G401 (cell line): ENCODE data around the gene MYOM3. TPM values are rescaled to one million over a fixed set of nuclear protein-coding genes. Genes with fewer than 3 reads are reported as not detected.

Source experiments
- DNase-seq: peaks from one replicate; pipeline ENCODE4 v3.0.0-alpha.2; 2015; ENCODE audit warnings: low spot score
- in situ Hi-C: cut with HindIII; loops from 2 replicates; pipeline ENCODE4 v1.10.0; 2016; ENCODE audit warnings: low sequenced_read_pairs, mixed read lengths
- total RNA-seq: library from RNA; depleted of rRNA; stranded (reverse); fragments of >200 nt; shearing (Covaris generic); gene quantifications from 2 replicates; pipeline ENCODE4 v1.2.3, GENCODE V29; 2014

MYOM3 gene
- total RNA-seq, 1 experiment from 2014 or later, result 0.54 TPM

DNA sequence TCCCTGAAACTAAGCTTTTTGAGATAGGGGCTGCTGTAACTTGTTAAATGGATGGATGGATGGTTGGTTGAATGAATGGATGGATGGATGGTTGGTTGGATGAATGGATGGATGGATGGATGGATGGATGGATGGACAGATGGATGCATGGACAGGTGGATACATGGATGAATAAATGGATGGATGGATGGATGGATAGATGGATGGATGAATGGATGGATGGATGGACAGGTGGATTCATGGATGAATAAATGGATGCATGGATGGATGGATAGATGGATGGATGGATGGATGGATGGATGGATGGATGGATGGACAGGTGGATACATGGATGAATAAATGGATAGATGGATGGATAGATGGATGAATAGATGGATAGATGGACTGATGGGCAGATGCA is 26.9 kb downstream of the MYOM3 start:
- DNase-seq, result no peak
- in situ Hi-C loops, result loop anchor here (10.0 kb wide), 1 partner anchor 120 kb away; no protein-coding TSS in a partner anchor

DNA sequence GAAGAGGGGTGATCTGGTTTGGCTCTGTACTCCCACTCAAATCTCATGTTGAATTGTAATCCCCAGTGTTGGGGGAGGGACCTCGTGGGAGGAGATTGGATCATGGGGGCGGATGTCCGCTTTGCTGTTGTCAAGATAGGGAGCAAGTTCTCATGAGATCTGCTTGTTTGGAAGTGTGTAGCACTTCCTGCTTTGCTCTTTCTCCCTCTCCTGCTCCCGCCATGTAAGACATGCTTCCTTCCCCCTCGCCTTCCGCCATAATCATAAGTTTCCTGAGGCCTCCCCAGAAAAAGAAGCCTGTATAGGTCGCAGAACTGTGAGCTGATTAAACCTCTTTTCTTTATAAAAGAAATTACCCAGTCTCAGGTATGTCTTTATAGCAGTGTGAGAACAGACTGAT is 27.9 kb downstream of the MYOM3 start:
- in situ Hi-C loops, result loop anchor here (10.0 kb wide), 1 partner anchor 119 kb away; no protein-coding TSS in a partner anchor

DNA sequence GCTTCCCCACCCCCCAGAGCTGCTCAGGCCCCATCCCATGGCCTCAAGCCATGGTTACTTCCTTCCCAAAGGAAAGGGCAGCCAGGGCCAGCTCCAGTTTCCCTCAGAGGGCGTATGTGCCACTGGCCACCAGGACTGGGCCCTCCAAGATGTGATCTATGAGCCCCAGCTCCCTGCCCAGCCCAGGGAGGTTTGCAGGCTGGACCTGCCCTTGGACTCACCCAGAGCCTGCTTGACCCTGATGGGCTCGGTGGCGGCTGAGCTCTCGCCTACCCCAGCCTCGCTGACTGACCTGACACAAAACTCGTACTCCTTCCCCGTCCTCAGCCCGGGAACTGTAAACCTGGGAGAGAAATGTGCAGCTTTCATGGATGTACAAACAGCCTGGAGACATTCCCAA is 29.6 kb downstream of the MYOM3 start:
- no peak for DNase-seq
- in situ Hi-C loops, result loop anchor here (10.0 kb wide), 1 partner anchor 118 kb away; no protein-coding TSS in a partner anchor

More for the DNA sequence above, 27.9 kb downstream of the MYOM3 start:
- no peak for DNase-seq

DNA sequence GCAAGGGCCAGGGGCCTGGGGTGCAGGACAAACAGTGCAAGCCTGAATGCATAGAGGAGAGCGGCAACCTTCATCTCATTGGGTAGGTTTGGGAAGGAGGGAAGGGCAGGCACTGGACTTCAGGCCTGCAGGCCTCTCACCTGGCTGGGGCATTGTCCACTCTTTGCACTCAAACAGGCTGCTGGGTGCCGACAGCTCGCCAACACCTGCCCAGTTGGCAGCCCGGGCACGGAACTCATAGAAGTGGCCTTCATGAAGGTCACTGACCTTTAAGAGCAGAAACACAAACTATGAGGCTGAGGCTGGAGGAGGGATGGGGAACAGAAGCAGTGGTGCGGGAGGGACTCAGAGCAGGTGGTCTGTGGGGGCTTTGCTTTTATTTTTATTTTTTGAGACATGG is 30.7 kb downstream of the MYOM3 start:
- in situ Hi-C loops, result loop anchor here (10.0 kb wide), 1 partner anchor 116 kb away; no protein-coding TSS in a partner anchor
- no peak for DNase-seq

DNA sequence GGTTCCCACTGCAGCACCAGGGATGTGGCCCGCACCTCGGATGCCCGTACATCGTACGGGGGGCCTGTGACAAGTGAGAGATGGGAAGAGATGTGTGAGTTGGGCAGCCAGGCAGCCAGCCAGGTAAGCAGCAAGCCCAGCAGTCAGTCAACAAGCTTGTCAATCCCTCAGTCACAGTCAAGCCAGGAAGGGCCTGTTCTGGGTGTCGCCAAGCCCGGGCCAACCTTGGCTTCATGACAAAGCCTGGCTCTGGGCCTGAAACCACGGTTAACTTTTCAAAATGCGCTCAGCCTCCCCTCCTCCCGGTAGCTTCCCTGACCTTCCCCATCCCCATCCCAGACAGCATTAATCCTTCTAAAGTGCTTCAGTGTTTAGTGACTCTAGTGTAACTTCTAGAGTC is 31.8 kb downstream of the MYOM3 start:
- no peak for DNase-seq
- in situ Hi-C loops, result loop anchor here (10.0 kb wide), 1 partner anchor 115 kb away; no protein-coding TSS in a partner anchor

DNA sequence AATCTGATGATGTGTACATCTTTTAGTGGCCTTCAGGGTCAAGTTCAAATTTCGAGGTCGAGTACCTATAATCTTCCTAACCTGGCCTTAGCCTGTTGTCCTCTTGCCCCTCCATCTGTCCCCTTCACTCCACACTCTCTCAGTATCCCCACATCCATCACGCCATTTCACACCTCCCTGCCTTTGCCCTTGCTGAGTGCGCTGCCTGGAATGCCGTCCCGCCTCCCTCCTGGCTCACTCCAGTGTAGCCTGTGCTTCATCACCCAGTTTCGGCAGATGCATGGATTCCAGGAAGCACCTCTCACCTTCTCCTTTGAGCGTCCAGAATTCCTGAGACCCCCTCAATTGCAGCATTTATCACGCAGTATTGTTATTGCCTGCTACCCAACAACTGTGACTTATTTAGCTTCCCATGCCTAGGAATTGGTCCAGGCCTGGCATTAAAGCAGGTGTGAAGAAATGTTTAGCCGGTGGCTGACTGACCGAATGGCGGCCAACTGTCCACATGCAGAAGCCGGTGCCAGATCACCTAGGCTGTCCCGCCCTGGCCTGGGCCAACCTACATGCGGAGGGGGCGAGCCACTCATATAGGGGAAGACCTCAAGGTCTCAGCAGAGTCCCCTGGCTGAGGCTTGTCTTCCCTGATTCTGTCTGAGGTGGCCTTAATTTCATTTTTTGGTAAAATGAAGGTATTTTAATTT is 34.5 kb downstream of the MYOM3 start:
- in situ Hi-C loops, result no loop called here
- DNase-seq, result peak; percentile 27

DNA sequence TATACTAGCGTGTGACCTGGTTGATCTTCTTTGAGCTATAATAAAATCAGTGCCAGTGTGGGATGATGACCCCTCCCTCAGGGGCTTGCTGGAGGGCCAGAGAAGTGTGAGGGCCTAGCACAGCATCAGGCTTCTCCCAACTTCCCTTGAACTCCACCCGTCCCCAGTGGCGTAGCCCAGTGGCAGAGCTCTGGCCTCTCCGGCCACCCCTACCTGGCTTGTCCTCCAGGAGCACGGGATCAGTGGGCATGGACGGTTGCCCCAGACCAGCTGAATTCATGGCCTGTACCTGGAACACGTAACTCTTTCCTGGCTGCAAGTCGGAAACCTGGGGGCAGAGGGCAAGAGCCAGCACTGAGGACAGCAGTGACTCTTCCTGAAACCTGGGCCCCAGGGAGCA is 36.0 kb downstream of the MYOM3 start:
- in situ Hi-C loops, result no loop called here
- no peak for DNase-seq

DNA sequence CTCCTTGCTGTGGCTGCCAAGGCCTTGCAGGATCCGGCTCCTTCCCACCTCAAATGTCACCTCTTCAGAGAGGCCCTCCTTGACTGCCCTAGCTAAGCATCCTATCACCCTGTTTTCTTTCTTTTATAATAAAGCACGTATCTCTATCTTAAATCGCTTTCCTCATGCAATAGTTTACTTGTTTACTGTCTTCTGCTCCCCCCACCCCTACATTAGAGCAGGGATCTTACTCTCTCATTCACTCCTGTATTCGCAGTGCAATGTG is 36.4 kb downstream of the MYOM3 start:
- no peak for DNase-seq
- in situ Hi-C loops, result no loop called here

DNA sequence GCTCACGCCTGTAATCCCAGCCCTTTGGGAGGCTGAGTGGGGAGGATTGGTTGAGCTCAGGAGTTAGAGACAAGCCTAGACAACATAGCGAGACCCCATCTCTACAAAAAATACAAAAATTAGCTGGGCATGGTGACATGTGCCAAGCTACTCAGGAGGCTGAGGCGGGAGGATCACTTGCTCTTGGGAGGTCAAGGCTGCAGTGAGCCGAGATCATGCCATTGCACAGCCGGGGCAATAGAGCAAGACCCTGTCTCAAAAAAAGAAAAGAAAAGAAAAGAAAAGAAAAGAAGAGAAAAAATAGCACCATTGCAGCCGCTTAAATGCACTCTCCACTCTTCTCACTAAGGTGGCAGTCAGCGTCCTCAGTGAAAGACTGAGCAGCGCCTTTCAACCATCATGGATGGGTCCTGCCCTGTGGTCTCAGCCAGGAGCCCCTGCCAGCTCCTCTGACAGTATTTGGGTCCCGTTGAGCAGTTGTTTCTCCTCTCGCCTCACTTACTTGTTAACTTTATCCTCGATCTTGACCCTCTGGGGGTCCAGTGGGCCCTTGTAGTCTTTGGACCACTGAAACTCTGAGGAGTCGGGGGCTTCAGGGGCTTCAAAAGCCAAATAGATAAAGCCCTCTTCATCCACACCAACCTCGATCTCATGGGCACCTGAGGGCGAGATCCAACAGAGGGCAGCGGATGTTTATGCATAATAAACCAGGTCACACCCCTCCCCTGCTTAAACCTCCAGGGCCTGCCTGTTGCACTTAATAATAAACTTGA is 36.9 kb downstream of the MYOM3 start:
- DNase-seq, result no peak
- in situ Hi-C loops, result no loop called here

DNA sequence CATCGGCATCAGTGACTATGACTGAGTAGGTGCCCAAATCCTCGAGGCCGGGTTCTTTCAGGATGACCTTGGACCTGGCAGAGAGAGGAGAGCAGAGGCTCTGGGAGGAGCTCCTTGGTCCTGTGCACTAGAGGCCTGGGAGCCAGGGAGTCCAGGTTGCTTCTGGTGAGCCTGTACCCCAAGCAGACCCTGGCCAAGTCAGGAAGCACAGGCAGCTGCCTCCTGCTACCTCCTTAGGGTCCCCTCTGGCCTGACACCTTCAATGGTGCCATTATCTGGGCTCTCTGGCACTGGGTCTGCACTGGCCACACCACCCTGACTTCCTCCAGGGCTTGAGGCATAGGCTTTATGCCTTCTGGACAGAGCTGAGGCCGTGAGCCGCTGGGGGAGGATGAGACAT is 37.7 kb downstream of the MYOM3 start:
- in situ Hi-C loops, result no loop called here
- DNase-seq, result no peak

DNA sequence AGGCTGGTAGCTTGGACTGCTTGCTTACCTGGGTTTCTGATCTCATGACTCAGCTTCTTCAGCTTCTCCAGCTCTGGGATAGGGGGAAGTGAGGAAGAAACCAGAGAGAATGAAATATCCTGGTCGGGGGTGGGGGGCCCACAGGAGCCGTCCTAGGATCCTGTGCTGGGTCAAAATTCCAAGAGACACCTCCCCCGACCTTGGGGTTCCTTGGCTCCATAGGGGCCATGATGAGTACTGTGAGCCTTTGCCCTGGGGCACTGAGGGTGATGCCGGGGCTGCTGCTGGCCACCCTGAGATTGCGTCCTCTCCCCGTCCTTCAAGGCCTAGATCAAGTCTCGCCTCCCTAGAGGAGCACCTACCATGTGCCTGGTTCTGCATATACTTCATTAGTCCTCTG is 40.0 kb downstream of the MYOM3 start:
- no peak for DNase-seq
- in situ Hi-C loops, result no loop called here

DNA sequence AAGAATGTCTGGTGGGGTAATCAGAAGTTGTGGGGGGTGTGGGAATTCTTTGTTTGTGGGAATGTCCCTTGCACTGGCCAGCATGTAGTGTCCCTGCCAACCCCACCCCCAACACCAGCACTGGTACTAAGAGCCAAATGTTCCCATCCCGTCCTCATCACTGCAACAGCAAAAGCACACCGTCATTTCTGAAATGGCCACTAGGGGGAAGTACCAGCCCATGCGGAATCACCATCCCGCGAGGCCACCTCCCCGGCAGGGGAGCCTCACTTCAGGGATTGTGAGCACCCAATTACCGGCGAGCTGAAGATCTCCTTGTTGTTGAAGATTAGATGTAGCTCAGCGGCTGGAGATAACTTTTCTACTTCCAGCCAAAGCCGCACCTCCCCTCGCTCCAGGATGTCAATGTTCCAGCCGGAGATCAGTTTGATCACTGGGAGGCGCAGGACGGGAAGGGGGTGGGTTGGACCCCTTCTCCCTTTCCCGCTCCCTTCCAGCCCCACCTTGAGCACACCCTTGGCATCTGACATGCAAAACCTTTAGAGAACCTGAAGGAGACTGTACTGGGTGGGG is 41.0 kb downstream of the MYOM3 start:
- in situ Hi-C loops, result no loop called here

DNA sequence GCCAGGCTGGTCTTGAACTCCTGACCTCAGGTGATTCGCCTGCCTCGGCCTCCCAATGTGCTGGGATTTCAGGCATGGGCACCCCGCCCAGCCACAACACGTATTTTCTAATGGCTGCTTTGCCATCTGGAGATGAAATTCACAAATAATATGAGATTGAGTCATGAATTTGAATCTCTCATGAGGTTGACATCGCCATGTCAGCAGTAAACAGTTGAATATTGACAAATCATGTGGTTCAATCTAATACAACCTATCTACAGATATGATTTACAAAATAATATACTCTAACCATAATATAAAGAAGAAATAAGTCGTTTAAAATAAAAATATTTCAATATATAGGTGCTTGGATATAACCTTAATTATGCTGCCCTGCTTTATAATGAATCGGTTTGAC is 42.1 kb downstream of the MYOM3 start:
- in situ Hi-C loops, result loop anchor here (10.0 kb wide), 2 partner anchors 75 to 325 kb away; partner anchors contain the start of gene IL22RA1
- DNase-seq, result no peak

More for the DNA sequence above, 41.0 kb downstream of the MYOM3 start:
- DNase-seq, result peak; percentile 79

DNA sequence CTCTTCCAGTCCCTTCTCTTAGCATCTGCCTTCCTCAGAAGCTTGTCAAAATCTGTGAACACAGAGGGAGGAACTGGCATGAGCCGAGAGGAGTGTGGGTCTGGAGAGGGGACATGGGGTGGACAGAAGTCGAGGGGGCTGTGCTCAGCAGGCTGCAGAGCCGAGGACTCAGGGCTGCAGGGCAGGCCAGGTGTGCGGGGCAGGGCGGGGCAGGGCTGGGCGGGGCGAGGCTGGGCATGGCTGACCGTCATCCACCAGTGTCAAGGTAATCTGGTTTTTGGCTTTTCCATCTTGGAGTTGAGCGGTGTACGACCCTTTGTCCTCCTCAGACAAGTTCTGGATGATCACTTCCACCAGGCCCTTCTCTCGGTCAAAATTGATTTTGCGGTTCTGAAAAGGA is 44.0 kb downstream of the MYOM3 start:
- in situ Hi-C loops, result loop anchor here (10.0 kb wide), 2 partner anchors 77 to 327 kb away; partner anchors contain the start of gene IL22RA1
- no peak for DNase-seq

DNA sequence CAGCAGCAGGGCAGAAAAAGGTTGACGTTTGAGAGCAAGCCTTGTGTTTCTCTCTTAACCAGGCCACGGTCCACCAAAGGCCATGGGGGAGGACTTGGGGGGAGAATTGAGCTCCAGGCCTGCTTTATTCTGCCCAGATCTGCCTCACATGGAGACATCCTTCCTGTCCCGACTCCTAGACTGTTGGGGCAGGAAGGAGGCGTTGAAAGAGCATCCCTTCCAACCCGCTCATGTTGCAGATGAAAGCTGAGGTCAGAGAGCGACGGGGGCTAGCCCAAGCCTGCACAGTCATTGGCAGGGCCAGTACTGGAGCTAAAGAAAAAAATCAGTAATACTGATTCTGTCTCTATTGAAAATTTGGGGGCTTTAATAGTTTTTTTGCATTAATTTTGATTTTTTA is 46.6 kb downstream of the MYOM3 start:
- no peak for DNase-seq
- in situ Hi-C loops, result loop anchor here (10.0 kb wide), 2 partner anchors 79 to 329 kb away; partner anchors contain the start of gene IL22RA1

DNA sequence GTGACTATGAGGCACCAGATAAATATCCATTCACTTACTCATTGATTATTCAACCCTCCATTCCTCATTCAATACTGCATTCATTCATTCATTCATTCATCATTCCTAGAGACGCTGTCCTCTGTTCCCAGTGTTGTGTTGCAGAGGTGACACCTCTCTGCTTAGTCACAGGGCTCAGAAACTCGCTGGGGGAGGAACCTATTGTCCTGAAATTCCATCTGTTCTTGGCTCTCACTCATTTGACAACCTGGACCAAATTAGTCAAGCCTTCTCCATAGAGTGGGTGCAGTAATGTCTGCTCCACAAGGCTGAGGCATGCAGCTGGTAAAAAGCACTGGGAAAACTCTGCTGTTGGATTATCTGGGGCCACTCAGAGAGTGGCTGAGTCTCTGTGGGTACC is 49.7 kb downstream of the MYOM3 start:
- in situ Hi-C loops, result loop anchor here (10.0 kb wide), 2 partner anchors 83 to 333 kb away; partner anchors contain the start of gene IL22RA1
- DNase-seq, result no peak

DNA sequence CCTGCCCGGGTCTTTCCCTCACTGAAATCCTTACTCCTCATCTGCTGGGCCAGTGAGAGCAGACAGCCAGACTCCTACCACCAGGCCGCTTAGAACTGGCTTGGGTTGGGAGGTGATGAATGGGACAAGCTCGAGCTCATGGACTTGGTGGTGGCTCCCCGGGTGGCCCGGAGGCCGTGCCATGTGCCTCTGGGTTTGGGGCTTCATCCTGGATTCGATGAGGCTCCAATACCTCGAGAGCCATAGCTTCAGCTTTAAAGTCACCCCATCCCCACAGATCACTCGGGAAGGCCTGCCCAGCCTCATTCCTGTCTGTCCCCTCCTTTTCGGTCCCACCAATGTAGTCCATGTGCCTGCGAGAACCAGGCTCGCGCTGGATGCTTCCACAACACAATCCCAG is 51.5 kb downstream of the MYOM3 start:
- no peak for DNase-seq
- in situ Hi-C loops, result loop anchor here (10.0 kb wide), 2 partner anchors 84 to 334 kb away; partner anchors contain the start of gene IL22RA1

DNA sequence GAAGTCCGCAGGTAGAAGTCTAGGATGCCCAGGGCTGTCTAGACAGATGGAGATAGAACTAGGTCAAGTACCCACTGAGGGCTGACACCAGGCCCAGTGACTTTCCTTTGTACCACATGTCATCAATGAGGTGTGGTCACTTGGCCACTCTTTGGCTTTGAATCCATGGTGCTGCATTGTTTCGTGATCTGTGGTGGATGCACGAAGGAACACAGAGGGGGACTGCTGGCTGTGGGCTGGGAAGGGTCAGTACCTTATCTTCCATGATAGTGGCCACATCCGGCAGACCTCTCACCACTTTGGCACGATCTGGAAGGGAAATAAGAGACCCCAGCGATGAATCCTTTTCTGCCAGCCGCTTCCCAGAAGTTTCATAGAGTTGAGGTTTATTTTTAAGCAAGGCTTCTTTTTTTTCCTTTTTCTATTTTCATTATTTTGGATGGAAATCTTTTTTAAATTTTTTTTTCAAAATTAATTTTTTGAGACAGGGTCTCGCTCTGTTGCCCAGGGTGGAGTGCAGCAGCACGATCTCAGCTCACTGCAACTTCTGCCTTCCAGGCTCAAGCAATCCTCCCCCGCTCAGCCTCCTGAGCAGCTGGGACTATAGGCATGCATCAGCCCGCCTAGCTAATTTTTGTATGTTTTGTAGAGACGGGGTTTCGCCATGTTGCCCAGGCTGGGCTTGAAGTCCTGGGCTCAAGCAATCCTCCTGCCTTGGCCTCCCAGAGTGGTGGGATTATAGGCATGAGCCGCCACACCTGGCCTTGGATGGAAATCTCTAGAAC is 53.1 kb downstream of the MYOM3 start:
- in situ Hi-C loops, result no loop called here
- peak; percentile 32 for DNase-seq

DNA sequence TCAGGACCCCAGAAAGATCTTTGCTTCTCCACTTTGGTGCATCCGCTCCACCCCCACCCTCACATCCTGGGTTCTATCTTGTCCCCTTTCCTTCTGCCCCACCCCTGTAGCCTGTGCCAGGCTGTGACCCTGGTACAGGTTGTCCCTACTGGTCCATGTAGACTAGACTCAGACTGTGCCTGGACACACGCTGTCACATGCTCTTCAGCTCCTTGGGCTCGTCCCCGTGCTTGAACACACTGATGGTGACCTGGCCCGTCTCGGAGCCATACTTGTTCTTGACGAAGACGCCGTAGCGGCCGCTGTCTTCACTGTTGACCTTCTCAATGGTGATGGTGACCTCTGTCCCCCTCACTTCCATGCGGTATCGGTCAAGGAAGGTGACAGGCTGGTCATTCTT is 54.8 kb downstream of the MYOM3 start:
- in situ Hi-C loops, result no loop called here
- DNase-seq, result no peak
